ENCODE measurements around the gene BTNL9. TPM values are rescaled to one million over a fixed set of nuclear protein-coding genes. Genes with fewer than 3 reads are reported as not detected.

Gene BTNL9
- polyA plus RNA-seq, 1 donor (not counting 4 experiments of a cell fraction or from before 2014, with no cell fraction given) = 0.07 TPM

- H3K4me2 ChIP-seq (ENCODE audit: control insufficient read depth, extremely low read depth, insufficient read depth, low read depth, low read length) = no peak overlapping the region
- no peak for FAIRE-seq
- no peaks in the 10 kb centered on the region for H3K9me3 ChIP-seq (ENCODE audit: control insufficient read depth, low read depth, low read length)
- H3K36me3 ChIP-seq (ENCODE audit: control insufficient read depth in 2 of 2, extremely low read depth in 1 of 2, insufficient read depth in 2 of 2, low read length in 2 of 2) = no peaks in the 10 kb centered on the region
- TF ChIP-seq EZH2 (IDR thresholded peaks at IDR 0.05; ENCODE audit: low read length) = no peak
- no peak for TF ChIP-seq CTCF (optimal IDR thresholded peaks at IDR 0.05 in 1 of 3, IDR thresholded peaks at IDR 0.05 in 1 of 3, conservative IDR thresholded peaks at IDR 0.05 in 1 of 3; ENCODE audit: extremely low read depth in 1 of 3, insufficient read depth in 2 of 3, low read length in 3 of 3)
- dilution Hi-C loops (cut with MboI; ENCODE audit: extremely low pct_ligation_motif_present, low sequenced_read_pairs) = no loop called here
- no peaks in the 10 kb centered on the region for H3K4me1 ChIP-seq (ENCODE audit: control insufficient read depth, extremely low read depth, insufficient read depth, low read length)
- no peaks in the 10 kb centered on the region for H3K9me1 ChIP-seq (ENCODE audit: control insufficient read depth, extremely low read depth, insufficient read depth, low read length)
- no peak for DNase-seq (ENCODE audit: low read depth, low spot score)
- no peak overlapping the region for H2AFZ ChIP-seq (ENCODE audit: control insufficient read depth, low read length)
- no peaks in the 10 kb centered on the region for H3K79me2 ChIP-seq (ENCODE audit: control insufficient read depth, insufficient read depth, low read length)
- no peak overlapping the region for H3K9ac ChIP-seq (ENCODE audit: control insufficient read depth, extremely low read depth, insufficient read depth, low read length)
- H3K27ac ChIP-seq (ENCODE audit: control insufficient read depth, insufficient read depth, low read length) = no peak overlapping the region
- H3K27me3 ChIP-seq (ENCODE audit: control insufficient read depth, extremely low read depth, insufficient read depth, low read length) = peaks cover 11% of the 10 kb centered on the region
- H4K20me1 ChIP-seq (ENCODE audit: control insufficient read depth, extremely low read depth, insufficient read depth, low read length) = no peaks in the 10 kb centered on the region
- no peak overlapping the region for H3K4me3 ChIP-seq (ENCODE audit: control insufficient read depth in 2 of 3, extremely low read depth in 1 of 3, insufficient read depth in 2 of 3, low read depth in 1 of 3, low read length in 3 of 3)
These were observed 4.1 kb downstream of the BTNL9 start for GRCh38 chr5:181044093-181044599.

- dilution Hi-C loops (cut with MboI; ENCODE audit: extremely low pct_ligation_motif_present, low sequenced_read_pairs) = no loop called here
- Histone ChIP-seq H3K9me3 (ENCODE audit: control insufficient read depth, low read depth, low read length) (no peaks in the 10 kb centered on the region), H3K79me2 (ENCODE audit: control insufficient read depth, insufficient read depth, low read length) (no peaks in the 10 kb centered on the region), H3K9me1 (ENCODE audit: control insufficient read depth, extremely low read depth, insufficient read depth, low read length) (no peaks in the 10 kb centered on the region), H3K4me1 (ENCODE audit: control insufficient read depth, extremely low read depth, insufficient read depth, low read length) (no peaks in the 10 kb centered on the region), H3K36me3 (ENCODE audit: control insufficient read depth in 2 of 2, extremely low read depth in 1 of 2, insufficient read depth in 2 of 2, low read length in 2 of 2) (no peaks in the 10 kb centered on the region), H3K4me3 (ENCODE audit: control insufficient read depth in 2 of 3, extremely low read depth in 1 of 3, insufficient read depth in 2 of 3, low read depth in 1 of 3, low read length in 3 of 3) (no peak overlapping the region), H3K27ac (ENCODE audit: control insufficient read depth, insufficient read depth, low read length) (no peak overlapping the region), H2AFZ (ENCODE audit: control insufficient read depth, low read length) (no peak overlapping the region), H4K20me1 (ENCODE audit: control insufficient read depth, extremely low read depth, insufficient read depth, low read length) (no peaks in the 10 kb centered on the region), H3K9ac (ENCODE audit: control insufficient read depth, extremely low read depth, insufficient read depth, low read length) (no peak overlapping the region), H3K4me2 (ENCODE audit: control insufficient read depth, extremely low read depth, insufficient read depth, low read depth, low read length) (no peak overlapping the region), H3K27me3 (ENCODE audit: control insufficient read depth, extremely low read depth, insufficient read depth, low read length) (peaks cover 11% of the 10 kb centered on the region)
- no peak for FAIRE-seq
- TF ChIP-seq EZH2 (IDR thresholded peaks at IDR 0.05; ENCODE audit: low read length) = no peak
- TF ChIP-seq CTCF (optimal IDR thresholded peaks at IDR 0.05 in 1 of 3, IDR thresholded peaks at IDR 0.05 in 1 of 3, conservative IDR thresholded peaks at IDR 0.05 in 1 of 3; ENCODE audit: extremely low read depth in 1 of 3, insufficient read depth in 2 of 3, low read length in 3 of 3) = no peak
- DNase-seq (ENCODE audit: low read depth, low spot score) = no peak
These were observed 4.7 kb downstream of the BTNL9 start for GRCh38 chr5:181044662-181045305.
